Skeletal muscle satellite cell (primary cell): Measurements from ENCODE around the gene LRP1B.
A peak's percentile ranks its signal among the peaks of the same experiment; 100 is the strongest.

Source experiments
- H3K27me3 ChIP-seq: 2 replicates; pipeline ENCODE4 v1.7.0; 2013; ENCODE audit warnings: low read length; ENCODE audit not compliant: control insufficient read depth, insufficient read depth
- H3K36me3 ChIP-seq: 2 replicates; pipeline ENCODE4 v1.7.0; 2013; ENCODE audit warnings: mild to moderate bottlenecking, control low read depth, low read length; ENCODE audit not compliant: insufficient read depth
- H3K4me1 ChIP-seq: 2 replicates; pipeline ENCODE4 v1.7.0; 2013; ENCODE audit warnings: low read length; ENCODE audit not compliant: control insufficient read depth, insufficient read depth
- H3K4me2 ChIP-seq: 2 replicates; pipeline ENCODE4 v1.7.0; 2013; ENCODE audit warnings: mild to moderate bottlenecking, low read length
- H3K4me3 ChIP-seq: 2 replicates; pipeline ENCODE4 v1.7.0; 2013; ENCODE audit warnings: low read length
- H3K9ac ChIP-seq: 2 replicates; pipeline ENCODE4 v1.7.0; 2013; ENCODE audit warnings: mild to moderate bottlenecking, low read depth, low read length, moderate library complexity
- H3K9me3 ChIP-seq: replicated peaks from 2 replicates; pipeline ENCODE4 v1.7.0; 2013; ENCODE audit warnings: mild to moderate bottlenecking, control low read depth, low read length

The LRP1B gene

GRCh38 chr2:140643761-140644187, 1487.0 kb downstream of the LRP1B start:
- Histone ChIP-seq H3K27me3 (no peaks in the 10 kb centered on the region), H3K9me3 (no peaks in the 10 kb centered on the region), H3K4me3 (peak overlapping the region; percentile 39), H3K9ac (no peak overlapping the region), H3K4me2 (peak overlapping the region; percentile 62), H3K4me1 (peaks cover 12% of the 10 kb centered on the region), H3K36me3 (no peaks in the 10 kb centered on the region)

- H3K4me3 ChIP-seq: no peak overlapping the region
- H3K9me3 ChIP-seq: no peaks in the 10 kb centered on the region
- H3K27me3 ChIP-seq: no peaks in the 10 kb centered on the region
- H3K4me2 ChIP-seq: no peak overlapping the region
- no peak overlapping the region for H3K9ac ChIP-seq
- peaks cover 12% of the 10 kb centered on the region for H3K4me1 ChIP-seq
- H3K36me3 ChIP-seq: no peaks in the 10 kb centered on the region
Measured at GRCh38 chr2:140641163-140641562, 1489.7 kb downstream of the LRP1B start.

GRCh38 chr2:140639628-140640027, 1491.2 kb downstream of the LRP1B start:
- Histone ChIP-seq H3K4me2 (no peak overlapping the region), H3K27me3 (no peaks in the 10 kb centered on the region), H3K4me3 (no peak overlapping the region), H3K9me3 (no peaks in the 10 kb centered on the region), H3K9ac (no peak overlapping the region), H3K36me3 (no peaks in the 10 kb centered on the region), H3K4me1 (peaks cover 12% of the 10 kb centered on the region)

- no peak overlapping the region for H3K9ac ChIP-seq
- no peak overlapping the region for H3K4me3 ChIP-seq
- no peaks in the 10 kb centered on the region for H3K4me1 ChIP-seq
- no peaks in the 10 kb centered on the region for H3K36me3 ChIP-seq
- no peaks in the 10 kb centered on the region for H3K27me3 ChIP-seq
- H3K4me2 ChIP-seq: no peak overlapping the region
- peaks cover 4% of the 10 kb centered on the region for H3K9me3 ChIP-seq
Measured at GRCh38 chr2:140630557-140630956, 1500.3 kb downstream of the LRP1B start.

GRCh38 chr2:140627885-140628284, 1502.9 kb downstream of the LRP1B start:
- Histone ChIP-seq H3K9ac (no peak overlapping the region), H3K9me3 (peaks cover 4% of the 10 kb centered on the region), H3K4me1 (no peaks in the 10 kb centered on the region), H3K4me2 (no peak overlapping the region), H3K36me3 (no peaks in the 10 kb centered on the region), H3K4me3 (no peak overlapping the region), H3K27me3 (no peaks in the 10 kb centered on the region)

GRCh38 chr2:140627136-140627535, 1503.7 kb downstream of the LRP1B start:
- no peak overlapping the region for H3K4me3 ChIP-seq
- no peaks in the 10 kb centered on the region for H3K27me3 ChIP-seq
- peaks cover 4% of the 10 kb centered on the region for H3K9me3 ChIP-seq
- no peak overlapping the region for H3K9ac ChIP-seq
- no peaks in the 10 kb centered on the region for H3K4me1 ChIP-seq
- no peaks in the 10 kb centered on the region for H3K36me3 ChIP-seq
- H3K4me2 ChIP-seq: no peak overlapping the region

- H3K4me3 ChIP-seq: no peak overlapping the region
- no peaks in the 10 kb centered on the region for H3K36me3 ChIP-seq
- H3K4me2 ChIP-seq: no peak overlapping the region
- H3K4me1 ChIP-seq: no peaks in the 10 kb centered on the region
- no peak overlapping the region for H3K9ac ChIP-seq
- no peaks in the 10 kb centered on the region for H3K9me3 ChIP-seq
- H3K27me3 ChIP-seq: no peaks in the 10 kb centered on the region
Measured at GRCh38 chr2:140624200-140624599, 1506.6 kb downstream of the LRP1B start.

- Histone ChIP-seq H3K27me3 (no peaks in the 10 kb centered on the region), H3K9ac (no peak overlapping the region), H3K36me3 (no peaks in the 10 kb centered on the region), H3K9me3 (no peaks in the 10 kb centered on the region), H3K4me2 (no peak overlapping the region), H3K4me3 (no peak overlapping the region), H3K4me1 (no peaks in the 10 kb centered on the region)
Measured at GRCh38 chr2:140621583-140622362, 1509.0 kb downstream of the LRP1B start.

- Histone ChIP-seq H3K4me2 (no peak overlapping the region), H3K36me3 (no peaks in the 10 kb centered on the region), H3K27me3 (no peaks in the 10 kb centered on the region), H3K4me3 (no peak overlapping the region), H3K9ac (no peak overlapping the region), H3K4me1 (no peaks in the 10 kb centered on the region), H3K9me3 (no peaks in the 10 kb centered on the region)
Measured at GRCh38 chr2:140604788-140605187, 1526.0 kb downstream of the LRP1B start.

GRCh38 chr2:140604096-140604495, 1526.7 kb downstream of the LRP1B start:
- no peaks in the 10 kb centered on the region for H3K4me1 ChIP-seq
- no peak overlapping the region for H3K9ac ChIP-seq
- H3K27me3 ChIP-seq: no peaks in the 10 kb centered on the region
- H3K4me2 ChIP-seq: no peak overlapping the region
- no peak overlapping the region for H3K4me3 ChIP-seq
- no peaks in the 10 kb centered on the region for H3K36me3 ChIP-seq
- no peaks in the 10 kb centered on the region for H3K9me3 ChIP-seq

GRCh38 chr2:140603416-140603815, 1527.4 kb downstream of the LRP1B start:
- Histone ChIP-seq H3K4me1 (no peaks in the 10 kb centered on the region), H3K4me2 (no peak overlapping the region), H3K9me3 (no peaks in the 10 kb centered on the region)

GRCh38 chr2:140601801-140602200, 1529.0 kb downstream of the LRP1B start:
- Histone ChIP-seq H3K27me3 (no peaks in the 10 kb centered on the region), H3K9me3 (no peaks in the 10 kb centered on the region), H3K9ac (no peak overlapping the region)

More at GRCh38 chr2:140603416-140603815, 1527.4 kb downstream of the LRP1B start:
- Histone ChIP-seq H3K27me3 (no peaks in the 10 kb centered on the region), H3K4me3 (no peak overlapping the region), H3K36me3 (no peaks in the 10 kb centered on the region), H3K9ac (no peak overlapping the region)

More at GRCh38 chr2:140601801-140602200, 1529.0 kb downstream of the LRP1B start:
- no peaks in the 10 kb centered on the region for H3K36me3 ChIP-seq
- no peak overlapping the region for H3K4me3 ChIP-seq
- no peak overlapping the region for H3K4me2 ChIP-seq
- no peaks in the 10 kb centered on the region for H3K4me1 ChIP-seq
